HEK293T (cell line): Measurements from ENCODE around the gene CRISP2.

Source experiments
- ARNT ChIP-seq: fragments of 450-650 bp; IDR thresholded peaks from 2 replicates; pipeline ENCODE4 v1.6.1; 2017; ENCODE audit warnings: mild to moderate bottlenecking
- ELF4 ChIP-seq: fragments of 450-650 bp; IDR thresholded peaks from 2 replicates; pipeline ENCODE4 v1.6.1; 2017; ENCODE audit warnings: antibody characterized with exemption
- FOXA1 ChIP-seq: fragments of 450-650 bp; IDR thresholded peaks from 2 replicates; pipeline ENCODE4 v1.6.1; 2016; ENCODE audit warnings: mild to moderate bottlenecking
- FOXK2 ChIP-seq: fragments of 450-650 bp; IDR thresholded peaks from 2 replicates; pipeline ENCODE4 v1.6.1; 2016; ENCODE audit warnings: mild to moderate bottlenecking
- HDGF ChIP-seq: fragments of 450-650 bp; IDR thresholded peaks from 2 replicates; pipeline ENCODE4 v1.6.1; 2017; ENCODE audit warnings: antibody characterized with exemption, borderline replicate concordance
- LEF1 ChIP-seq: fragments of 450-650 bp; IDR thresholded peaks from 2 replicates; pipeline ENCODE4 v1.6.1; 2017; ENCODE audit warnings: mild to moderate bottlenecking, borderline replicate concordance
- NFRKB ChIP-seq: fragments of 450-650 bp; IDR thresholded peaks from 2 replicates; pipeline ENCODE4 v1.6.1; 2016; ENCODE audit warnings: mild to moderate bottlenecking, moderate library complexity
- SP1 ChIP-seq: fragments of 450-650 bp; IDR thresholded peaks from 2 replicates; pipeline ENCODE4 v1.6.1; 2017
- SUZ12 ChIP-seq: fragments of 450-650 bp; IDR thresholded peaks from 2 replicates; pipeline ENCODE4 v1.6.1; 2016; ENCODE audit warnings: mild to moderate bottlenecking
- TARDBP ChIP-seq: fragments of 450-650 bp; IDR thresholded peaks from 2 replicates; pipeline ENCODE4 v1.6.1; 2016
- TF ChIP-seq, protein P1 (sequence below): fragments of 450-650 bp; IDR thresholded peaks from 2 replicates; pipeline ENCODE4 v1.6.1; 2016

DNA sequence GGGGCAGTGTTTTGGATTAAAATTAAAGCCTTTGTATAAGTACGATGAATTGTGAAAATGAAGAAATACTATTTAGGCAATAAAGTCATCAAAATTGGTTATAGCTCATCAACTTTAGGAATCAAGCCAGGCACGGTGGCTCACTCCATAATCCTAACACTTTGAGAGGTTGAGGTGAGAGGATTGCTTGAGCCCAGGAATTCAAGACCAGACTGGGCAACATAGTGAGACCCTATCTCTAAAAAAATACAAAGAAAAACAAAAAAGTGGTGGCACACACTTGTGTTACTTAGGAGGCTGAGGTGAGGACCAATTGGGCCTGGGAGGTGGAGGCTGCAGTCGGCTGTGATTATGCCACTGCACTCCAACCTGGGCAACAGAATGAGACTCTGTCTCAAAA, 68.2 kb downstream of the CRISP2 start:
- TF ChIP-seq SUZ12, result no peak
- TF ChIP-seq SP1, result no peak
- no peak for TF ChIP-seq ELF4
- no peak for TF ChIP-seq ARNT
- no peak for TF ChIP-seq FOXA1
- TF ChIP-seq FOXK2, result no peak
- TF ChIP-seq, protein P1, sequence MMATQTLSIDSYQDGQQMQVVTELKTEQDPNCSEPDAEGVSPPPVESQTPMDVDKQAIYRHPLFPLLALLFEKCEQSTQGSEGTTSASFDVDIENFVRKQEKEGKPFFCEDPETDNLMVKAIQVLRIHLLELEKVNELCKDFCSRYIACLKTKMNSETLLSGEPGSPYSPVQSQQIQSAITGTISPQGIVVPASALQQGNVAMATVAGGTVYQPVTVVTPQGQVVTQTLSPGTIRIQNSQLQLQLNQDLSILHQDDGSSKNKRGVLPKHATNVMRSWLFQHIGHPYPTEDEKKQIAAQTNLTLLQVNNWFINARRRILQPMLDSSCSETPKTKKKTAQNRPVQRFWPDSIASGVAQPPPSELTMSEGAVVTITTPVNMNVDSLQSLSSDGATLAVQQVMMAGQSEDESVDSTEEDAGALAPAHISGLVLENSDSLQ, result no peak
- TF ChIP-seq LEF1, result no peak
- TF ChIP-seq HDGF, result no peak
- TF ChIP-seq TARDBP, result no peak
- TF ChIP-seq NFRKB, result no peak
